HepG2 (cell line): Measurements from ENCODE around the gene DPP6.

Source experiments
- CTCF ChIP-seq: sonication (generic); formaldehyde crosslinking; IDR thresholded peaks from 2 replicates; pipeline ENCODE4 v1.5.0; 2020; ENCODE audit warnings: mild to moderate bottlenecking, missing genetic modification reagents, moderate library complexity
- NCOA5 ChIP-seq: sonication (generic); formaldehyde crosslinking; IDR thresholded peaks from 2 replicates; pipeline ENCODE4 v1.4.0; 2020; ENCODE audit warnings: missing genetic modification reagents
- RERE ChIP-seq: IDR thresholded peaks from 2 replicates; pipeline ENCODE4 v1.6.1; 2016; ENCODE audit warnings: low read depth, missing genetic modification reagents, missing compliant biosample characterization
- TF ChIP-seq, protein P1 (sequence below): sonication (generic); formaldehyde crosslinking; IDR thresholded peaks from 2 replicates; pipeline ENCODE4 v1.4.0; 2020; ENCODE audit warnings: low read depth, mild to moderate bottlenecking, missing genetic modification reagents

GRCh38 chr7:154324196-154324595 is 272.0 kb downstream of the DPP6 start:
- no peak for TF ChIP-seq RERE (CRISPR knock-in tag)
- TF ChIP-seq, protein P1, sequence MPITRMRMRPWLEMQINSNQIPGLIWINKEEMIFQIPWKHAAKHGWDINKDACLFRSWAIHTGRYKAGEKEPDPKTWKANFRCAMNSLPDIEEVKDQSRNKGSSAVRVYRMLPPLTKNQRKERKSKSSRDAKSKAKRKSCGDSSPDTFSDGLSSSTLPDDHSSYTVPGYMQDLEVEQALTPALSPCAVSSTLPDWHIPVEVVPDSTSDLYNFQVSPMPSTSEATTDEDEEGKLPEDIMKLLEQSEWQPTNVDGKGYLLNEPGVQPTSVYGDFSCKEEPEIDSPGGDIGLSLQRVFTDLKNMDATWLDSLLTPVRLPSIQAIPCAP (CRISPR knock-in tag), result no peak
- TF ChIP-seq NCOA5 (CRISPR knock-in tag), result no peak
- no peak for TF ChIP-seq CTCF (CRISPR knock-in tag)
